ENCODE data around the gene GPS1. TPM values are rescaled to one million over a fixed set of nuclear protein-coding genes. Genes with fewer than 3 reads are reported as not detected.

The GPS1 gene
- polyA plus RNA-seq, 1 donor, result 102 TPM

DNA sequence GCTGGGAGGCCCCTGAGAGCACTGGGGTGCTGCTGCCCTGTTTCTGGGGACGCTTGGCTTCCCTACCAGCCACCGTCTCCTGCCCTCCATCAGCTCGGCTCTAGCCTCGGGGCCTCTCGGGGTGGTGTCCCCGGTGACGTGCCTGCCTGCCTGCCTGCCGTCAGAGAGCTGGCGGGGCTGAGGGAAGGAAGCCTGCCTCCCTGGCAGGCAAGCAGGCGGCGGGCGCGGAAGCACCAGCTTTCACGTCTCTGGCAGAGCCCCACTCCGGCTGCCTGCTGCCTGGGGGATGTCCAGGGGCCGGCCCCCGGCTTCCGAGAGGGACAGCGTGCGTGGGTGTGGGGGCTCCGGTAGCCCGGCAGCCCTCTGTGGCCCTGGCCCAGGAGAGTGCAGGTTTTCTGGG is 38.4 kb upstream of the GPS1 start:
- DNase-seq, result no peak

DNA sequence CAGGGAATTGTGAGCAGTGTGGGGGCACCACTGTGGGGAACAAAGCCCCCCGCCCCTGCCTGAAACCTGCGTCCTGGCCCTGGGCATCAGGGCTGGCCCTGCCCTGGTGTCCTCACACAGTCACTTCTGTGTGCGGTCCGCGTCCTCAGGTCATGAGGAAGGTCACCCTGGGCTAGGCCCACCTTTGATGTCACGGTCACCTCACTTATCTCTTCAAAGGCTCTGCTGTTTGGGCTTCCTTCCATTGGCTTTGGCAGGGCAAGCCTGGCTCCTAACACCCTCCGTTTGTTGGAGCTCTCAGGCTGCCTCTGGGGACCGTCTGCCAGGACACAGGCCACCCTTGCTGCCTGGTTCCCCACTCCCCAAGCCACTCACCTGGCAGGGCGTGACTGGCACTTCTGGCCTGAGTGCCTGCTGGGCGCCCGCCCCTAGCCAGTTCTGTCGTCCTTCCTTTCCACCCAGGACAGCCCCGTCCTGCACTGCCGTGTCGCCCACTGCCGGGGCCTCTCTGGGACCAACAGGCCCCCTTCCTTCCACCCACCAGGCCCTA is 37.9 kb upstream of the GPS1 start:
- DNase-seq, result no peak

DNA sequence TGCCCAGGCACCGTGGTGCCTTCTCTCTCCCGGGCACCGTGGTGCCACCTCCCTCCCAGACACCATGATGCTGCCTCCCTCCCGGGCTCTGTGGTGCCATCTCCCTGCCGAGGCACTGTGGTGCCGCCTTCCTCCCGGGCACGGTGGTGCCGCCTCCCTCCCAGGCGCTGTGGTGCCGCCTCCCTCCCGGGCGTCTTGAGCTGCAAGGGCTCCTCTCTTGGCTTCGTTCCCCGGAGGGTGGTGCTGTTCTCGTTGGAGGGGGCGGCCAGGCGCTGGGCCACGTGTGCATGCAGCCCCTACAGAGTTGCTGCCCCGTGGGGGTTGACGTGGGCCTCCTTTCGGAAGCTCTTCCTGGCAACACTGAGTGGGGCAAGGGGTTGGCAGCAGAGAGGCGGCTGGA is 37.3 kb upstream of the GPS1 start:
- no peak for DNase-seq

DNA sequence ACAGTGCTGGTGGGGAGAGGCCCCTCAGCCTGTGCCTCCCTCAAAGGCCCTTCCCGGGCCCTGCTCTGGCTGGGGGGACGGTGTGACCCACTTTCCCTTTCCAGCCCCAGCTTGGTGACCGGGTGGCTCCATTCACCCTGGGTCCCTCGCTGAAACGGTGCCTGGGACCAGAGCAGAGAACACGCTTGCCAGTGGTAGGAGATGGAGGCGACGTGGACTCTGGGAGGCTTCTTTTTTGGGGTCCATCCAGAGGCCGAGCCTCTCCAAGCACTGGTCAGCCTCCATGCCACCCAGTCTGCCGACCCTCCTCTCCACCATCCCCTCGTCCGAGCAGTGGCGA is 36.8 kb upstream of the GPS1 start:
- DNase-seq, result no peak

DNA sequence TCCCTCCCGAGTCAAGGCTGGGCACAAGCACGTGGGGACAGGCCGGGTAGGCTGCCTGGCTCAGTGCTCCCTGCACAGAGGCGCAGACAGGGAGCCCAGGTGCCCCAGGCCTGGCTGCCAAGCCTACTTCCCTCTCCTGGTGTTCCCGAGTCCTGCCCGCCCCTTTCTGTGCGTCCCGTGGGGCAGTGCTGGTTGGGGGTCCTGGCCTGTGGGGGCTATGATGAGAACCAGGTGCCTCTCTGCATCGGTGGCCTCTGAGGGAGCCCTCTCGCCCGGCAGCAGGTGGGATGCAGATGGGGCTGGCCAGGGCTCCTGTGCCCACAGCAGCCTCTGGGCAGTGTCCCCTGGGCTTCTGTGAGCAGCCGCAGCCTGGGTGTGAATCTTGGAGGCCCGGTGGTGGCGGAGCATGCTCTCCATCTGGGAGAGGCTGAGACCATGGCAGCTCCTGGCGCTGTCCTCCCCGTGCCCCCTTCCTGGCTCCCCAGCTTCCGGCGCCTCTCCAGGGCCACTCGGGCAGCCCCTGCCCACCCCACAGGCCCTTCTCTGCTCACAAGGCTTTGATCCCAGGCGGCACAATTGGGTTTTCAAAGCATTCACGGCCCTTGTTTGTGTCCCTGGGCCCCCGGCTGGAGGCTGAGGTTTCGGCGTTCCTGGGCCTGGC is 36.3 kb upstream of the GPS1 start:
- DNase-seq, result no peak

DNA sequence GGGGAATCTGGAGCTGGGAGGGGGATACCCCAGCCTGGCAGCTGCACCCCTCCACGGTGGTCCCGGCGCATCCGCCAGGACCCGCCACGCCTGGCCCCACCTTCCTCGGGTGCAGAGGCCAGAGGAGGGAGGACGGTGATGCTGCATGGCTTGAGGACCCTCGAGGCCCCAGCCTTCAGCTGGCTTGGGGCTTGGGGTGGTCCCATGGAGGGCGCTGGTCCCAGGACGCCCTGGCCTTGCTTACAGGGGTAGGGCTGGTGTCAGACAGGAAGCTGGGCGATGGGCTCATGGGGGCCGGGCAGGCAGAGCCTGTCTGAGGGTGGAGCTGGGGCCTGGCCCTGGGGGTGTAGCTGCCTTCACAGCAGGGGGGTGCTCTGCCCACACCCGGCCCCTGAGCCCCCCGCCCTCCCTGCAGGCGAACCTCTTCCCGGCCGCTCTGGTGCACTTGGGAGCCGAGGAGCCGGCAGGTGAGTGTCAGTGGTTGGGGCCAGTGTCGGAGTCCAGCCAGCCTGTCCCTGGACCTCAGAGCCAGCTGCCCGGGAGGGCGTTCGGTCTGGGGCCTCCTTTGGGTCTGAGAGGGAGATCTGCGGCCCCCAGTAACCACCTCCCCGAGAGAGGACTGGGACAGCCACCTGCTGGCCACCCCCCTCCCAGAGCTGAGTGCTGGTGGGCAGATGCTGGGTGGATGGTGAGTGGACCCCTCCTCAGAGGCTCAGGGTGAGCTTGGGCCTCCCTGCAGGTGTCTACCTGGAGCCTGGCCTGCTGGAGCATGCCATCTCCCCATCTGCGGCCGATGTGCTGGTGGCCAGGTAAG is 35.4 kb upstream of the GPS1 start:
- DNase-seq, result no peak

DNA sequence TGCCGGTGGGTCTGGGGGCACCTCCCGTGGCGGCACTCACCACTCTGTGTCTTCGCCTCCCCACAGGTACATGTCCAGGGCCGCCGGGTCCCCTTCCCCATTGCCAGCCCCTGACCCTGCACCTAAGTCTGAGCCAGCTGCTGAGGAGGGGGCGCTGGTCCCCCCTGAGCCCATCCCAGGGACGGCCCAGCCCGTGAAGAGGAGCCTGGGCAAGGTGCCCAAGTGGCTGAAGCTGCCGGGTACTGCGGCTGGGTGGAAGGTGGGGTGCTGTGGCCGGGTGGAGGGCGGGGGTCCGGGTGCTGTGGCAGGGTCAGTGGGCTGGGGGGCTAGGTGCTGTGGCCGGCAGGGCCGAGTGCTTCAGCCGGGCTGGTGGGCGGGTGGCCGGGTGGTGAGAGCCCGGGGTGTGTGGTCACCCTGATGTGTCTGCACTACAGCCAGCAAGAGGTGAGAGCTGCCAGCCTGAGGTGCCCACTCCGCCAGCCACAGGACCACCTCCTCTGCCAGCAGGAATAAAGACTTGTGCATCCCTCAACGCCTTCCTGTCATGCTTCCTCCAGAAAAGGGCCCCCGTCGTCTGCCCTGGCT is 34.7 kb upstream of the GPS1 start:
- DNase-seq, result no peak

DNA sequence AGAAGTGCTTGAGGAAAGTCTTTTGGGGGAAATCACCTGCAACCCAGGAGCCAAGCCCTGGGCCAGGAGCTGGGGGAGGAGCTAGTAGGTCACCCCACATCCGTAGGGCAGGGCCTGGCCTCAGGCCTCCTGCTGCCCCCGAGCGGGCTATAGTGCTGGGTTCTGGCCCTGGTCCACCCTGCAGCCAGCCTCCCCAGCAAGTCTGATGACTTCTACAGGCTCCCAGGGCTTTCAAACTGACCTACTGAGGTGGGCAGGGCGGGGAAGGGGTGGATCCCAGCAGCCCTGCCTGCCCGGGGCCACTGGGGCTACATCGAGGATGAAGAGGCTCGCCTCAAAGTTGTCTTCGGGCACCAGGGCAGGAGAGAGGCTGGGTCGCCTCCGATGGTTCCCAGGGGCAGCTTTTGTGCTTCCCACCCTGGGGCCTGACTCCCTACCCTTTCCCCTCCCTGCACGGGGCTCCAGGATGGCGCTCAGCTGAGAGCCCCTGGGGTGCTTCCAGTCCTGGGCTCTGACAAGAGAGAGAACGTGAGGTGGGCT is 34.0 kb upstream of the GPS1 start:
- no peak for DNase-seq

DNA sequence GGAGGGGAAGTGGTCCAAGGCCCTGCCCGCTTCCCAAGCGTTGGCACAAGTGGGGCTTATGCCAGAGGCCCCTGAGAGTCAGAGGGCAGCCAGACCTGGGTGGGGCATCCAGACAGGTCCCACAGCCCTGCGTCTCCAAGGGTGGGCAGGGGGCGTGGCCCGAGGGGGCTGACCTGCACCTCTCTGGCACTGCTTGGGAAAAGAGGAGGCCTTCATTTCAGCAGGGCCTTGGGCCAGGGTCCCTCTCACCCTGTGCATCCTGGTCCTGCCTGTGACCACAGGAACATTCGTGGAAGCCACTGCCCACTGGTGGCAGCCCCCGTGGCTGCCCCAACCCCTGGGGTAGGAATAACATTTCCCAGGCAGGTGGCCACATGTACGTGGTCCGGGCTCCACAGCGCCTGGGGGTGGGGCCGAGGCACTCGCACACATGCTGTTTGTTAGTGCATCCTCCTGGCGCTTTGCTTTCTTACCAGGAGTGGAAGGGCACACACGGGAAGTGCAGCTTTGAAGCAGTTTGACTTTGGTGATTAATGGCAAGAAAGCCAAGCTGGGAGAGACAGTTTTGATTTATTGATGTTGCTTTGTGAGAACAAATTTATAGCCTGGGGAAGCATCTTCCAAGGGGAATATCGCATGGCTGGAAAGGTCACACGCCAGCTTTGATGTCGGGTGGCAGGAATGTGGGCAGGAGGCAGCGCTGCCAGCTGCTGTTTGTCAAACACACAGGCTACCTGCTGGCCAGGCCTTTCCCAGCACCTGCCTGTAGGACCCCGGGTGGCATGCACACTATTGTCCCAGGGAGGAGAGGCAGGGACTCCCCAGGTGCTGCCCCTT is 33.3 kb upstream of the GPS1 start:
- no peak for DNase-seq

DNA sequence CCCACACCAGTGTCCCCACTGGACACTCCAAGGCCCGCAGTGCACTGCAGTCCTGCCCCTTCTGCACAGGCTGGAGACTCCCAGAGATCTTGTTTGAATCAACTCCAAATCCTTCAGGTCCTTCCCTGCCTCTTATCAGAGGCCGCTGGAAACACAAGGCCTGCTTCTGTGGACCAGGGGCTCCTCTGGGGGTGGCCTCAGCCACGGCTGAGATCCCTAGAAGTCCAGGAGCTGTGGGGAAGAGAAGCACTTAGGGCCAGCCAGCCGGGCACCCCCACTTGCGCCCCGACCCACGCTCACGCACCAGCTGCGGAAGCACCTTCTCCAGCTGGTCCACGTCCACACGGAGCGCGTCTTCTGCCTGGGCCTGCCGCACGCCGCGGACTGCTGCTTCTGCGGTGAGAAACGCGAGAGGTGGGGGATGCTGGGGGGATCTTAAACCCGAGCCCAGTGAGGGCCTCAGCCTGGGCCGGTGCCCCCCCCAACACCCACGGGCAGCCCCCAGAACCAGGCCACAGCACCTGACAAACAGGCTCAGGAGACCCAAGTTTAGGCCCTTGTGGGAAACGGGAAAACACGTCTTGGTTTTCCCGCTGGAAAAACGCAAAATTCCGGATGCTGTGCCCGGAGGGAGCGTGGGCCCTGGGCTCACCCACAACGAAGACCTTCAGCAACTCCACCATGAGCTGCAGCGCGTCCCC is 32.6 kb upstream of the GPS1 start:
- no peak for DNase-seq

DNA sequence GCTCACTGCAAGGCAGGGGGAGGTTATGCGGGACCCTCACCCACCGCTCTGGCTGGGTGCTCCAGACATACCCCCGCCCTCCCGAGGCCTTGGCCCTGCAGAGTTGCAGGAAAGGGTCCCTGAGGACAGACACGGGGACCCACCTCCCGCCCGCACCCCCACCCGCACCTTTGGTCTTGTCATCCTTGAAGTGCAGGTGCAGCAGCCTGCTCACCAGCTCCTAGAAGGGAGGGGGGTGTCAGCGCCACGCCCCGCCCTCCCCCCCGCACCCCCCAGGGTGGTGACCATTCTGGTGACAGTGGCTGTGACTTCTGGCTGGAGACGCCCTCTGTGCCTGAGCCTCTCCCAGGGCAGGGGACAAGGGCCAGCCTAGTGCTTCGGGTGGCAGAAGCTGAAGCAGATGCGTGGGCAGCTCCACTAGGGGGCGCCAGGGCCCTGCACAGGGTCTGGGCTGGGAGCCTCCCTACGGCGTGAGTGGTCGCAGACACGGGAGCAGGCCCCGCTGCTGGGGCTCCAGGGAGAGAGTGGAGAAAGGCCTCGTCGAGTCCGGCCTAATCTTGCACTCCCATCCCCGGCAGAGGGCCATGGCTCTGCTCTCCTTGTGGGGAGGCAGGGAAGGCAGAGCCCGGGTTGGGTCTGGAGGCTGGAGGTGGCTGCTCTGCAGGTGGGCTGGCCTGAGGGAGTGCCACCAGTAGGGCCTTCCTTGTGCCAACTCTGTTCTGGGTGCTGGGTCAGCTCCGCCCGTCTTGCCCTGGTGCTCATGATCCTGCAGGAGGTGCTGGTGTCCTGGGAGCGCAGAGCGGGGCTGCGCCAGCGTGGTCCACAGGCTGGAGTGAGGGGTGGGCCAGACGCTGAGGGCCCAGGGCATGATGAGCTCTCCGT is 31.8 kb upstream of the GPS1 start:
- no peak for DNase-seq

DNA sequence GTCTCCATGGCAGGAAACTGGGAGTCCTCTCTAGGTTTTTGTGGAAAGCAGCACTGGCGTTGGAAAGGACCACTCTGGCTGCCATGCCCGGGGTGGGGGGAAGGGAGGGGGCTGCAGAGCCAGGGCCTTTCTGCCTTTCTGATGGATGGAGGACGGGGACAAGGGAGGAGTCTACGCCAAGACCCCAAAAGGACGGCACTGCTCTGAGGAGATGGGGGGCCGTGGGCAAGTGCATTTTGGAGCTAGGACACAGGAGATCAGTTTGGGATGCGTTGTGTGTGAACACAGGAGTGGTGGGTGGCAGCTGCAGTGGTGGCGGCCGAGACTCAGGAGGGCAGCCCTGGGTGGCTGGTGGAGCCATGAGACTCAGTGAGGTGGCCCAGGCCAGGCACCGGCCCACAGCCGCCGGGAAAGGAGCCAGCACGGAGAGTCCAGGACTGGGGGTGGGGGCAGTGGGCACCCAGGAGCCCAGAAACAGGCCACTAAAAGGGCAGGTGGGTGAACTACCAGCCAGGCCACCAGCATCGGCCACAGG is 31.1 kb upstream of the GPS1 start:
- no peak for DNase-seq

DNA sequence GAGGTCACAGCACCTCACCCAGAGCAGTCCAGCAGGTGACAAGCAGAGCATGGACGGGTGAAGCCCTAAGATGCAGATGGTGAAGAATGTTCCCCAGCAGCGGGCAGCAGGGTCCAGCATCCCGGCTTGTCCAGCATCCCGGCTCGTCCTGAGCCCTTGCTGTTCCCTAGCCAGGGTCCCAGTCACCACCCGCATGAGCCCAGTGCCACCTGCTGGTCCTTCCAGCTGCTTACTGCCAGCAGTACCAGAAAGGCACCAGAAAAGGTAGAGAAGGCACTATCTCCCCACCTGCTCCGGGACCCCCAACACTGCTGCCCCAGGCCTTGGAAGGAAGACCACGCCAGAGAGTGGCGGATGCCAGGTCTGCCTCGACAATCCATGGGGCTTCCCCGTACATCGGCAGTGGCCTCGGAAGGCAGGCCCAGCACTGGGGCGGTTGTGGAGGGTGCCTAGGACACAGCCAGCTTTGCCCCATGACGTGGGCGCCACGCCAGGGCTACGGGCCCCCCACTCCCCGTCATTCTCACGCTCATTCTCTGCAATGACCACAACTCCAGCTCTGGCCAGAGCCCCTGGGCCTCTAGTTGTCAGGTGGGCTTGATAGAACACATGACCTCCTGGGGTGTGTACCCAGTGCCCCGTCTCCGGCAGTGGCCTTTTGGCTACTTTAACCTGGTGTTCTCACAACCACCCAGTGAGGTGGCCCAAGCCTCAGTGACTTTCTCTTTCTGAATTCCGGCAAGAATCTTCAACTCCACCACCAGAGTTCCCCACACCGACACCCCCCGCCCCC is 30.4 kb upstream of the GPS1 start:
- no peak for DNase-seq

DNA sequence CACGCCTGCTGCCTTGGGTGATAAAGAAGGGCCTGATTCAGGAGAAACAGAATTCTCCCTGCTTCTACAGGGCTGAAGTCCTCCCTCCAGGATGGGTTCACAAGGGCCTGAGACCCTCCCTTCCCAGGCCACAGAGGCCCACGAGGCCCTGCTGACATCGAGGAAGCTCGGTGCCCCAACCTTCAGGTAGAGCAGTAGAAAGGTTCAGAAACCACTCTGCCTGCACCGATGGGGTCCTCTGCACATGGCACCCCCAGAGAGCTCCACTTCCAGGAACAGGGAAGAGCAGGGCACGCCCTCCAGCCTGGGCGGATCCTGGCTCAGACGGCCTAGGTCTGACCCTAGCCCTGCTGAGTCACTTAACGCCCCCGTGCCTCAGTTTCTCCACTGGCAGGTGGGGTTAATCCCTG is 29.8 kb upstream of the GPS1 start:
- no peak for DNase-seq

DNA sequence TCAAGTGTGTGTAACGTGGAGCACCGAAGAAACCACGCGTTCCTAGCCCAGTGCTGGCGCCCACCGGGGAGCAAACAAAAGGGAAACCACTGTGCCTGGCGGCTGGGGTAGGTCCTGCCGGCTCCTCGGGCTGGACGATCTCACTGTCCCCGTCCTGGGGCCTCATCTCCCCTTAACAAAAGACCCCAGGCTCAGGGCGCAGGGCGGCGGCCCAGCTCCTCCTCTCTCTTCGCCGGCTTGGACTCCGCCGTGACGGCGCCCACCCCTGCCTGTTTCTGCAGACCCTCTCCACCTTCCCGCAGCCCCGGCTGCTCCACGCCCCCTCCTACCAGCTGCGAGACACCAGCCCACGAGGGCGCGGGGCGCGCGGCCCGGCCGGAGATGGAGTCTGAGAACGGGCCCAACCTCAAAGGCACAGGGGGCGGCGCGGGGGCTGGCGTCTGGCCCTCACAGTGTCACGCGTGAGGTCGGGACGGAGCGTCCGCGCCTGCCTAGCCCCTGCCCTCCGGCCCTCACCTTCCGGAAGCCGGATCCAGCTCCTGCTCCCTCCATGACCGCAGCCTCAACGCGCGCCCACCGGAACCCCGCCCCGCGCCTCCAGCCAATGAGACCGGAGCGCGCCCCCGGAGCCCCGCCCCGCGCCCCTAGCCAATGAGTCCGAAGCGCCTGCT is 29.3 kb upstream of the GPS1 start, which contains the start of gene CENPX:
Gene CENPX, minus strand, starts transcription at position 569 of the 671 bp plus-strand sequence. Its CDS starts 17 bp downstream, at position 552.
- DNase-seq, result no peak

DNA sequence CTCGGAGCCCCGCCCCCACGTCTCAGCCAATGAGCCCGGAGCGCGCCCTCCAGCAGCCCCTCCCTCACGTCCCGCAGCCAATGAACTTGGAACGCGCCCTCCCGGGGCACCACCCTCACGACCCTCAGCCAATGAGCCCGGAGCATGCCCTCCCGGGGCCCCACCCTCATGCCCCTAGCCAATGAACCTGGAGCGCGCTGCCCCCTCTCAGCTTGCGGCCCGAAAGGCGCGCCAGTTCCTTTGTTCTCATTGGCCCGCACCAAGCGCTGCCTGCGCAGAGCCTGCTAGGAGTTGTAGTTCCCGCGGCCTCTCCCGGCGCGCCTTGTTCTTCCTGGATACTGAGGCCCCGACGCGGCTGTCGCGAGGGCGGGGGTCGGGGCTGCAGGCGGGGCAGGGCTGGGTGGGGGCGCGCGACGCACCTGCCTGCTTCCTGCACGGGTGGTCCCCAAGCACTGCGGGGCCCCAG is 28.7 kb upstream of the GPS1 start, which contains the start of gene LRRC45:
Gene LRRC45, plus strand, starts transcription at position 325 of the 466 bp plus-strand sequence. CDS start 339 bp downstream, outside the sequence.
- peak; percentile 99 for DNase-seq

DNA sequence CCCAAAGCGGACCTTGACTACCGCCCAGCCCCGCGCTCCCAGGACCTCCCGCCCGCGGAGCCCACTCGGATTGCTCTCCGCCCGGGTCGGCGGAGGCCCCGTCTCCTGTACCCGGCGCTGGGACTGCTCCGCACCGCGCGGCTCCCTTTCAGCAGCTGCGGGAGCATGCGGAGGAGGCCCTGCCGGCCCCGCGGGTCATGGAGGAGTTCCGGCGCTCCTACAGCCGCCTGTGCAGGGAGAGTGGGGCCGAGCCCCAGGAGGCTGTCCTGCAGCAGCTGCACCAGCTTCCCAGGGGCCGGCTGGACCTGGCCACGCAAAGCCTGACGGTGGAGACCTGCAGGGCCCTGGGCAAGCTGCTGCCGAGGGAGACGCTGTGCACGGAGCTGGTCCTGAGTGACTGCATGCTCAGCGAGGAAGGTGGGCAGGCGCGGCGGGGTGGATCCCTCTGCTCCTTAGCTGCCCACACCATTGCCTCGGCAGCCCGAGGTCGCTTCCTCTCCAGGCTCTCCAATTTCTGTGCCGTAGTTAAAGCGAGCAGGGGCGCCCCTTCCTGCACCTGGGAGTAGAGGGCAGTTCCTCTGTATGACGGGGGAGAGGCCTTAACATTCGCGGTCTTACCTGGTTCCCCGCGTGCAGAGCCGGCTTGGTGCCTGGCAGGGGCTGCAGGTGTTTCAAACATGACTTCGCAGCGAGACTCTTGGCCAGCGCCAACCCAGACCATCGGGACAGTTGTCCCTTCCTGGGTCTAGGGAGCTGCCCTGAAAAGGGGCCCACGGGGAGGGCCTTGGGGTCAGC is 28.1 kb upstream of the GPS1 start:
- DNase-seq, result no peak

Measured in left kidney (tissue), 2 donors.